HG03159 (cell line): ENCODE measurements around the gene AP2B1.
"Not testable (repeated sequence)": the region's sequence is repeated elsewhere in the genome, so short reads cannot be mapped to it uniquely, and the experiment has no call there.

Experiments
- ATAC-seq: cut with Tn5 transposase; IDR thresholded peaks from one replicate; pipeline ENCODE4 v1.9.1; 2021; ENCODE audit warnings: mild to moderate bottlenecking, moderate library complexity; ENCODE audit not compliant: unreplicated experiment

AP2B1 gene

DNA sequence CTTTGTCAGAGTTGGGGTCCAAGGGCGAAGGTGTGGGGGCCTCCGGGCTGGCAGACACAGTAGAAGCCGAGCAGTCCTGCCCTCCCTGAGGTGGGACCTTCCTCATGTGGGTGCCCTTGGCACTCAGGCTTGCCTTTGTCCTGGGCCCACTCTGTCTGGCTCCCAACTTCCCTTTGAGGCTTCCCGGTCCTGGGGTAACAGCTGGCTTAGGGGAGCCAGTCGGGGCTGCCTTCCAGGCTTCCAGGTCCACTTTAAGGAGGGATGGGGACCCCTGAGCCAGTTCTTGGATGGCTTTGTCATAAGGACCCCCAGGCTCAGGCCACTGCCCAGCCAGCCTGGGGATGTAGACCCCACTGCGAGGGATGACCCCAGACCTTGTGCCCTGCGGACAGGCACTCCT lies 158.1 kb downstream of the AP2B1 start:
- no peak for ATAC-seq

DNA sequence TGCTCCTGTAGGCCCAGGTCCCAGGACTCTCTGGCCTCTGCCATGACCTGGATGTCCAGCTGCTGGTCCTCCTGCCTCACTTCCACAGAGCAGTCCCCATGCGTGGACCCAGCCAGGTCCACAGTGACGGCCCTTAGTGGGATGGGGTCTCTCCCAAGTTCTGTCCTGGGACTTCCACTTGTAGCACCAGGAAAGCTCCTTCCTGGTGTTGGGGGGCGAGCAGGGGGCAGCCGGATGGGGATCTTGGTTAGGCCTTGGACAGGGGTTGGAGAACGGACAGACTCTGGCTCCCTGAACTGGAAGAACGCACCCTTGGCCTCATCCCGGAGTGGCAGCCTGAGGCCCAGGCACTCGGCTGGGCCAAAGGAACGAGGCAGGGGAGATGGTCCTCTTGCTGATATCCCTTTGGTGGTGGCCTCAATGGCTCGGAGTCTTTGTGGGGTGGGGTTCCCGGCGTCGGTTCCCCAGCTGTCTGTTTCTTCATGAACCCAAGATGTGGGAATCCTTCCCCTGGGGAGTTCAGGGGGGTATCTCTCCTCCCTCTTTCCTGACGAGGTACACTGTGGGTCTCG lies 158.7 kb downstream of the AP2B1 start:
- no peak for ATAC-seq

DNA sequence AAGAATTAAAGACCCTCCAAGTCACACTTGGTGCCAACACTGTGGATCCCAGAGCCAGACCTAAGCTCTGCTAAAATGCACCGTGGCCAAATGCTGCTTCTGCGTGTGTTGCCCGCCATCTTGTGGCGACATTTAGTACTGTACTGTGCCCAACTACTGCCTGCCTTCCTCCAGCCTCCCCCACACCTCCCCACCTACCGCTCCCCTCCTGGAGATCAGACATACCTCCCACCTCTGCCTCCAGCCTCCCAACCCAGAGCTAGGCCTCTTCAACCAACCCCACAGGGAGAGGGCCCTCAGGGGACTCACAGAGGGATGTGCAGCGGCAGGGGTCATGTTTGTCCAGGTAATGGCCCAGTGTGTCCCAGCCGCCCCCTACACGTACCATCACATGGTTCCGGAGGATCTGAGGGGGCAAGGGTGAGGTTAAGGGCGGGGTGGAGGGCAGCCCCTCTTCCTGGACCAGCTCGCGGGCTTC lies 160.5 kb downstream of the AP2B1 start:
- no peak for ATAC-seq

DNA sequence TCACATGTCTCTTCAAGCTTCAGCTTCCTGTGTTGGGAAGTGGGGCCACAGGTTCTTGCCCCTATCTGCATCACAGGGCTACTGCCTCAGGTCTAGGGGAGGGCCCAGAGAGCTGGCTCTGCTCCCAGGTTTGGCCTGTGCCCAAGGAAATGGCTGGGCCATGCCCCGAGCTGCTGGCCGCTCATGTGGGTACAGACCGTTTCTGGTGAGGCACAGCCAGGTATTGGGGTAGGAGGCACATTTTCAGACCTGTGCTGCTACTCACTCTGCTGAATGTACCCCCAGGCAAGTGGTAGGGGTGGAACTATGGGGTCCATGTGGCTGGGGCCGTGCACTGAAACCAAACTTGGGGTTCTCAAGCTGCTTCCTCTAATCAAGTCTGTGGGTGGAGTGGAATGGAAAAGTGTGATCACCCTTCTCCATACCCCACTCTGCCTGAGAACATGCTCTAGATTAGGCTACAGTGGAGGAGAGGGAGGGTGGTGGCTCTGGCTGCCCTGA lies 161.3 kb downstream of the AP2B1 start:
- no peak for ATAC-seq

DNA sequence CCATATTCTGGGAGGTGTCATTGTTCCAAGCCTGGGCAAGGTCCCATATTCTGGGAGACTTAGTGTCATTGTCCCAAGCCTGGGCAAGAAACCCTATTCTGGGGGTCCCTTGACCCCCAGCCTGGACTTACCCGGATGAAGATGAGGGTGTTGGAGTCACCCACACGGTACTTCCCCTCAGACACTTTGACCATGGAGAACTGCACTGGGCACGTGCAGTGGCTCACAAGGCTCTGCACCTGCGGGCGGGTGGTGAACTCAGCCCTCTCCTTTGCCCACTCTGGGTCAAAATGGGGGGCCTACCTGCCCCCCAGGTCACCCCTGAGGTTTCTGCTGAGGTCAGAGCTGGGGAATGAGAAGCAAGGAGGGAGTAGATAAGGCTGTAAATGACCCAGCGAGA lies 161.9 kb downstream of the AP2B1 start:
- no peak for ATAC-seq

DNA sequence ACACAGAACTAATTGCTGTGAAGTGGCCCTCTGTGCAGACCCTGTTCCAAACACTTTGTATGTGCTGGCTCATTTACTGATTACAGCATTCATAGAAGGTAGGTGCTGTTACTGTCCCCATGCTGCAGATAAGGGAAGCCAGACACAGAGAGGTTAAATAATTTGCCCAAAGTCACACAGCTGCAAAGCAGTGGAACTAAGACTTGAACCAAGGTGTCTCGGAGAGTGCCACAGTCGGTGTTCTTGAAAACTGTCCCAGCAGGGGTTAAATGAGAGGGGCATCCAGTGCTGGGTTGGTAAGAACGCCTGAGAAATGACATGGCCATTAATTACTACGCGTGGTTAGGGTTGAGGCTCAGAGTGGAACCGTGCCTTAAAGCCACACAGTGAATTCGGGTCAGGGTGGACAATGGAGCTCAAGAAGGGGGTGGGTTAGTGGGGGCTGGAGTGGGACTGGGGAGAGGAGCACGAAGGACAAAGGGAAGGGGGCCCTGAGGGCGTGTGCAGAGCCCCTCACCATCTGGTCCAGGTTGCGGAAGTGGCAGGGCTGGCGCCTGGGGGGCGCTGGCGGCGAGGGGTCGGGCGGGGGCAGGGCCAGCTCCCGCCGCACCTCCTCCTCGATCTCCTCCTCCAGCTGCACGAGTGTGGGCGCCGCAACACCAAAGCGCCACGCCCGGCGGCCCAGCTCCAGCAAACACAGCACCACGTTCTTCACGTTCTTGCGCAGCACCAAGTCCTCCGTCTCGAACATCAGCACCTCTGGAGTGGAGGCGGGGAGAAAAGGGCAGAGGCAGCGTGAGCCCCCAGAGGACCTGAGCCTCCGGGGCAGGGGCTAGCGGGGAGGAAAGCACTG lies 162.7 kb downstream of the AP2B1 start:
- ATAC-seq = no peak

DNA sequence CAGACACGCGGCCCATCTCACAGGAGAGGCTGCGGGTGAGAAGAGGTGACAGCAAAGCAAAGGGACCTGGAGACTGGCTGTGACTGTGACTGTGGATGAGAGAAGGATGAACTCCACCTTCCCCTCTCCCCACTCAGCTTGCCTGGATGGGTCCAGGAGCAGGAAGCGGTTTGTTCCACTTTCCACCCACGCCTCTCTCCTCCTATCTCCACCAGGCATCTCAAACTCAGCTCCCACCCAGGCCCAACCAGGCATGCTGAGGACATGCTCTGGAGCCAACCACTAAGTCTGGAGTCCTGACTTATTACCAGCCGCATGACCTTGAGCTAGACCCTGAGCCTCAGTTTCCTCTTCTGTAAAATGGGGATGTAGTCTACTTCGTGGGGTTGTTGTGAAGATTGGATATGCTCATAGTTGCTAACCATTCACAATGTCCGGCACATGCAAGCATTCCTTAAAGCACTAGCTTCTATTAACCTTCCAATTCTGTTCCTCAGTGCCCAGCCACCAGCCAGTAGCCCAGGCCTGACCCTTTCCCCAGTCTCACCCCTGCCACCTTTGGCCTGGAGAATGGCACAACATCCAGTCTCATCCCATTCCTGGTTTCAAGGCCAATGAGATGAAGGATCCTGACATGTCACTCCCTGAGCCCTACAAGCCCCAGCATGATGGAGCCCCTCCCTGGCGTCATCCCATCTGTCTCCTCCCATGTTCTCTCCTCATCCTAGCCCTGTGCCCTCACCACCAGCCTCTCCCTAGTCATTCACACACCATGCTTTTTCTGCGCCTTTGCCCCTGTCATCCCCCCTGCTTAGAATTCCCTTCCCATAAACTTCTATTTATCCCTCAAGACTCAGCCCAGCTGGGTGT lies 163.6 kb downstream of the AP2B1 start:
- ATAC-seq = no peak

DNA sequence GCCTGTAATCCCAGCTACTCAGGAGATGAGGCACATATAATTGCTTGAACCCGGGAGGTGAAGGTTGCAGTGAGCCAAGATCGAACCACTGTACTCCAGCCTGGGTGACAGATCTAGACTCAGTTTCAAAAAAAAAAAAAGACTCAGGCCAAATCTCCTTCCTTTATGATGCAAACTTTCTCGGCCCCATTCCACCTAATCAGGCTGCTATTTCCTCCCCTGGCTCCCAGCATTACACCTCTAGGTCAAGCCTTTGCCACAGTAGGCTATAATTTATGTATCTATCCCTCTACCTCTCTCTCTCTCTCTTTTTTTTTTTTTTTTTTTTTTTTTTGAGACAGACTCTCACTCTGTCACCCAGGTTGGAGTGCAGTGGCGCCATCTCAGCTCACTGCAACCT lies 164.4 kb downstream of the AP2B1 start:
- not testable (repeated sequence) for ATAC-seq

DNA sequence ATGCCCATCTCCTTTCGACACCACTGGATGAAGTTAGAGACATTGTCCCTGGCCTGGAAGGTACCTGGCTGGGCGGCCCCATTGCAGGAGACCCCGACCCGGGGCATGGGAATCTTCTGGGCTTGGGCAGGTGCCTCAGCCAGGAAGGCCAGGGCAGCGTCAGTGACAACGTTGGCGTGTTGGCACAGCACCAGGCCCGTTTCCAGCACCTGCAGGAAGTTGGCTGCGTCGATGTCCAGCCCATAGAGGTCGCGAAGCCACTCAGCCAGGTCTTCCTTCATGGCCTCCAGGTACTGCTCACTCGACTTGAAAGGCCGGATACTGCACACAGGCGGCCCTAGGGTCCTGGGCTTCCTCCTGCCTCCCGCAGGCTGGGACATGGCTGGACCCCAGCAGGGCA lies 165.3 kb downstream of the AP2B1 start:
- ATAC-seq = no peak

DNA sequence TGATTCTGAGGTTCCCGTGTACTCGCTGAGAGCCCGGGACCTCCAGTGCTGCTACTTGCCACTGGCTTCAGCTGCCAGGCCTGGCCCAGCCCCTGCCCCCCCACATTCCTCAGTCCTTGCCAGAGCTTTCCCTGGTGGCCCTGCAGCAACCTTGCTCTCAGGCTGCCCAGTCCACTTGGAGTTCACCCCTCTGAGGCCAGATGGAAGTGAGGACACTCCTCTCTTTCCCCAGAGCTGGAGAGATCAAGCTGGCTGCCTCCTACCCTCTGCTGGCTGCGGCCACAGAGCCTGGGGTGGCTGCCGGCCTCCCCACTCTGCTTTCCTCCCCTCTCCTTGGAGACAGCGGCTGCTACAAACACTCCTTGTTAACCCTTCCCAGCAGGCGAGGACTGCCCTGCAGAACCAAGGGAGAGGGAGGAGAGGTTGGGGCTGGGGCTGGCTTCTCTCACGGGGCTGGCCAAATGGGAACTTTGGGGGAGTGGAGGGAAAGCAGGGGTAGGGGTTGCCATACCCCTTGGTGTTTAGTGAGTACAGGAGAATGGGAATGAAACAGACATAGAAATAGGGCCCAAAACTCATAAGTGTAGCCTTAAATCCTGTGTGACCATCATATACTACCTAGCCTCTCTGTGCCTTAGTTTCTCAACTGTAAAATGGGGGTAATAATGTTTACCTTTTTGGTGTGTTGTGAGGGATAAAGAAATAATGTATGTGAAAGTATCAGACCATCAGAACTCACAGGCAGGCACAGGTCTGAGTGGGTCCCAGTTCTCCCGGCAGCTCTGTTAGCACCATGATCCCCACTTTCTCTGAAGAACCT lies 166.0 kb downstream of the AP2B1 start, which contains the start of gene GAS2L2:
GAS2L2 (minus strand) TSS at position 295 of the 820 bp plus-strand sequence. CDS start 389 bp downstream, outside the sequence.
- ATAC-seq = no peak

DNA sequence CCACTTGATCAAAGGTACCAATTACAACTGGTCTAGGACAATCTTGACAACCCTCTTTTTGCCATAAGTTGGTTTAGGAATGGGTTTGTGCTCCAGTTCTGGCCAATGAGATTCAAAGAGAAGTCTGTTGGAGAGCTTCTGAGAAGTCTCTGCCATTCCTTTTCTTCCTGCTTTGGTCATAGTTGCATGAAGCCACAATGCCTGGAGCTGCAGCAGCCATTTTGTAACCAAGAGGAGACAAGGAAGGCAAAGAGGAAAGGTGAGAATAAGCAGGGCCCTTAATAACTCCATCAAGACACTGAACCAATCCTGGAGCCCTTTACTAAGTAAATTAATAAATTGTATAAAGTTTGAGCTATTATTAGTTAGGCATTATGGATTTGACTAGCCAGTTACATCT lies 170.1 kb downstream of the AP2B1 start:
- no peak for ATAC-seq

DNA sequence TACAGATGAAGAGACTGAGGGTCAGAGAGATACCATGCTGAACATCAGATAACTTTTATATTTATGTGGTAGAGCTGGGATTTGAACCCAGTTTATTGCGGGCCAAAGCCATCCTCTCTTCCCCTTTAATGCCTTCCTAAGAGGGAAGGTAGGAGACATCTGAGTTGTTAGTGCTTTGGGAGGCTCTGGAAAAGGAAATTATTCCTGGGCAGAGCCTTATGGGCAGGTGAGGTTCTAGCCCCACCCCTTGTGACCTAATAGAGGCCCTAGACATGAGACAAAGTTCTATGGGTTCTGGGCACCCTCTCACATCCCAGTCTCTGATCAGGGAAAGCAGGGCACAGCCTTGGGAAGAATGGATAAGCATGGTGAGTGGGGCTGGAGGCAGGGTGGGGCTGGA lies 173.5 kb downstream of the AP2B1 start, which contains the start of gene C17orf50:
C17orf50 (plus strand) TSS at position 301 of the 400 bp plus-strand sequence; CDS start at position 356, 55 bp downstream.
- no peak for ATAC-seq

DNA sequence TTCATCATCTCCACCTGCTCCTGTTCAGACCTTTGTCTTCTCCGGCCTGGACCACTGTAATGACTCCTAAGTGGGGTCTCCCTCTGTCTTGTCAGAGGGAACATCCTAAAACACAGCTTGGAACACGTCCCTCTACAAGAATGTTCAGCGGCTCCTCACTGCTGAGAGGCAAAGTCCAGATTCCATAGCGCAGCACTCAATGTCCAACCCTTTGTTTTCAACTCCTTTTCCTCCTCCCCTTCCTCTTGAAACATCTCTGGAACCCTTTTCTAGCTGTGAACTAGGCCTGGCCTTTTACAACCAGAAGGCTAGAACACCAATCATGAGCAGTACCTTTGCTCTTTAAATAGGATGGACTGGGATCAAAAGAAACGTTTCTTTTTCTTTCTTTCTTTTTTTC lies 174.5 kb downstream of the AP2B1 start:
- no peak for ATAC-seq

DNA sequence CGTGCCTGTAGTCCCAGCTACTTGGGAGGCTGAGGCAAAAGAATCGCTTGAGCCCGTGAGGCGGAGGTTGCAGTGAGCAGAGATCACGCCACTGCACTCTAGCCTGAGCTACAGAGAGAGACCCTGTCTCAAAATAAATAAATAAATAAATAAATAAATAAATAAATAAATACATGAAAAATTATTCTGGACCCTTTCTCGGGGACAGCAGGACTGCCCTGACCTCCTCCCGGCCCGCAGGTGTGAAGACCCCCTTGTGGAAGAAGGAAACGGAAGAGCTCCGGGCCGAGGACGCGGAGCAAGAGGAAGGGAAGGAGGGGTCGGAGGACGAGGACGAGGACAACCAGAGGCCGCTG lies 176.6 kb downstream of the AP2B1 start:
- no peak for ATAC-seq

DNA sequence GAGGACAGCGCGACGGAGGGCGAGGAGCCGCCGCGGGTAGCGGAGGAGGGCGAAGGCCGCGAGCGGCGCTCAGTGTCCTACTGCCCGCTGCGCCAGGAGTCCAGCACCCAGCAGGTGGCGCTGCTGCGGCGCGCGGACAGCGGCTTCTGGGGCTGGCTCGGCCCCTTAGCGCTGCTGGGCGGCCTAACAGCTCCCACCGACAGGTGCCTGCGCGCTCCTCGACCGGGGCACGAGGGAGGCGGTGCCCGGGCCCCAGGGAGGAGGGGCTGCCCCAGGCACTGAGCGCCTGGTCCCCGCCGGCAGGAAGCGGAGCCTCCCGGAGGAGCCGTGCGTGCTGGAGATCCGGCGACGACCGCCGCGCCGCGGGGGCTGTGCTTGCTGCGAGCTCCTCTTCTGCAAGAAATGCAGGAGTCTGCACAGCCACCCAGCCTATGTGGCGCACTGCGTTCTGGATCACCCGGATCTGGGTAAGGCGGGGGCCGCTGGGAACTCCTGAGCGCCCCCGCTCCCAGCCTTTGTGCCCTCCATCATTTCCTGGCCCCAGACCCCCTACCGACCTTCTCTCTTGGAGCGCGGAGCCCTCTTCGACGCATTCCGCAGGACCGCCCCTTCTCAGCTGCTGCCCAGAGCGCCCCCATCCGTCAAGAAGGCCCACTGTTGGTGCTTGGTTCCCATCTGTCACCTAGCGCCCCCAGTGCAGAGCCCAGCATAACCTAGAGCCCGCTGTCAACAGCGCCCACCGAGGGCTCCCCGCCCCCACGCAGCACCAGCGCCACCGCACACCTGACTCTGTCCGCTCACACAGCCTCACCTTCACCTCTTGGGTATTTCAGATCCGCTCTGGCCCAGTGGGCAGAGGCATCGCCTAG lies 177.2 kb downstream of the AP2B1 start:
- ATAC-seq = peak; percentile 84

DNA sequence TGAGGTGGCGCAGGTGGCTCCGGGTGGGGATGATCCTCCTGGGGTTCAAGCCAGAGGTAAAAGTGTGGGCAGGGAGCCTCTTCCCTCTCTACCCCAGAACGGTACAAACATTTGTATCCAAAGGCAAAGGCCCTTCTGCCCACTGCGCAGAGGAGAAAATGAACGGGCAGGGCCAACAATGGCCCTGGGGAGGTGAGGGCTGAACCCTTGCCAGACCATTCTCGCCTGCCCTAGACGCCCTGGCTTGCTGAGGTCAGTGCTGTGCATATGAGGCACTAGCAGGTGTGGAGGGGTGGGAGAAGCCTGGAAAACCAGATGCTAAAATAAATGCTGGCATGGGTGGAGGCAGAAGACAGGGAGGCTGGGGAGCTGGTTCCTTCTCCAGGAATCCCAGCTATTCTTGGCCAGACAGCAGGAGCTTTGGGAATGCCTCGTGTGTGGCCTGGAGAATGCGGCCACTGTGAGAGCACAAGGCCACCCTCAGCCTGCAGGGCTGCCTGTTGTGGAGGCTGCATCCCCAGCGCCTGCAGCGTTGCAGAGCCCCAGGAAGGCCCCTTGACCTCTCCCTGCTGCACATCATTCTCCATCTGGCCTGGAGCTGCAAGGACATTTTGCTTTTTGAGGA lies 178.1 kb downstream of the AP2B1 start:
- ATAC-seq = no peak

DNA sequence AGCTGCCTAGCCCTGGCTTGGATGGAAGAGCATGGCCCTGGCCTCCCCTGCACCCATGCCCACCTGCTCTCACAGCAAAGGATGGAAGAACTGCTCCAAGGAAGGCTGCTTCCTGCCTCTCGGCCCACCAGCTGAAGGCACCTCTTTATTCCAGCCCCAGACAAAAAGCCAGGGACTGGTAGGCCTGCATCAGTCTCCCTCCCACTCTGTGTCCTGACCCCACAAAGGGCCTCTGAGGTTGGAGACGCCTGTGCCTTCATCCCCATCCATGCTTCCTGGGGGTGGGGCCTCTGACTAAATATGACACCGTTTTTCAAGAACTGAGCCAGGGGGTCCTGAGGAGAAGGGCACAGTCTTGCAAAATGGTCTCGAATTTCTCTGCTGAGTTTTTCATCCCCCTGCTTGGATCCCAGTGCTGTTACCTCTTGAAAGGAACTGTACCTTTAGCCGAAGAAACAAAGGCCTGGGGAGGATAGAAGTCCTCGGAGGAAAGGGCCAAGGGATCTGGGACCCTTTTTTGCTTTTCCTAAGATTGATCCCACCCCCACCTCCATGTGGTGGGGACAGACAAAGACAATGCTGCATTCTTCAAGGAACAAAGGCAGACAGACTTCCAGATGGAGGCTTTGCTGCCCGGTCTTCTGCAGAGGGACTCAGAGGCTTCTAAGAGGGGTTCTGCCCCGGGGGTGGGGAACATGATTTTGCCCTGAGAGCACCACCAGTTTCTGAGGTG lies 178.8 kb downstream of the AP2B1 start:
- no peak for ATAC-seq

DNA sequence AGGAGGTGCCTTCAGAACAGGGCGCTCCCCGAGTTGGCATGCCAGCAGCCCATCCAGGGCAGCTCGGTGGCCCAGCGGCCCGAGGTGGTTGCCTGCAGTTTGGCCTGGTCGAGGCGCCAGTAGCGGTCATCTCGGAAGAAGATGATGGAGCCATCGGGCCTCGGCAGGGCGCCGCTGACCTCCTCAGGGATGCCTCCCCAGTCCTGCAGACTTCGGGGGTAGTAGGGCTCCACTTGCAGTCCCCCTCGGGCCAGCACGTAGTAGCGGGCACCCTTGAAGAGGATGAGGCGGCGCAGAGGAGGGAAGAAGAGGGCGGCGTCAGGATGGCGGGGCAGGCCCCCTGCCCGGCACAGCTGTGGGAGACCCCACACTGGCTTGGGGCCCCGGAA lies 179.4 kb downstream of the AP2B1 start:
- ATAC-seq = no peak
